T-helper 2 cell treated with Interferon-gamma antibody and Interleukin-4, amounts not matched to agents 100 ng/mL and 5 ng/mL, for 36 hours (primary cell): ENCODE data around the gene RORB. TPM values are rescaled to one million over a fixed set of nuclear protein-coding genes. Genes with fewer than 3 reads are reported as not detected.

Experiments used
- intact Hi-C: fragments of 100-400 bp; cut with micrococcal nuclease; formaldehyde crosslinking; loops from one replicate; pipeline ENCODE4 v1.15.1; 2023
- total RNA-seq: library from RNA; stranded (reverse); gene quantifications from 2 replicates; pipeline ENCODE4 v1.2.3, GENCODE V29; 2022

The RORB gene
- total RNA-seq, 1 donor from 2014 or later: 0.14 TPM

DNA sequence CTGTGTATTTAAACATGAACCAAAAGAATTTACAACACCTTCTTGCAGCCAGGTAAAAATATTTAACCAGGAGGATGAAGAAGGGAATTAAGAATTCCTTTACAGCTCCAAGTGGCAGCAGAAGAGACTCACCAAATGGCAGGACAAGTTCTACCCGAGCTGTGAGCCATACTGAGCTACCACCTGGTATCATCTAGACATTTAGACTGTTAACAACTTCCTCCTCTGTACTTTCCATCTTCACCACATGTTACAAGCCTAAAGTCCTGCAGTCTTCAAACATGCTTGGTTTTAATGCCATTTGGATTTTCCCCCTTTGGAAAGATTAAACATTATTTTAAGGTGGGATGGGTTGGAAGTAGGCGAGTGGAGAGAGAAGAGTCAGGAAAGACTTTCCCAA is 200.4 kb downstream of the RORB start:
- intact Hi-C loops: no loop called here

- intact Hi-C loops: no loop called here
These were observed 214.2 kb downstream of the RORB start for GRCh38 chr9:74711341-74711740.

DNA sequence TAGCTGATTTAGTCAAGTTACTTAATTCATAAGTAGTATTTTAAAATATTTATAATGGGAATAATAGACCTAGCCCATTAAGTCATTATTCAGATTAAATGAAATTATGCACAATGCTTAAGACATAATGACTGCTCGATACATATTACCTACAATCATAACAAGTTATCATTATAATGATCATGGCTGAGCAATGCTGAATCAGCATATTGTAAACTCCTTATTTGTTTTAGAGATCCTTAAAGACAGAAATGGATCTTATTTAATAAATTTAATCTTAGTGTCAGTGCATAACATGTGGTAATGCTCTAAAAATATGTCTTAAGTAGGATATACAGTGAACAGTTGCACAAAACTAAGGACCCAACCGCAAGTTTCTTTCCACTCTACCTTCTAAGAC is 221.6 kb downstream of the RORB start:
- intact Hi-C loops: no loop called here

- intact Hi-C loops: no loop called here
These were observed 222.2 kb downstream of the RORB start for GRCh38 chr9:74719306-74719705.

DNA sequence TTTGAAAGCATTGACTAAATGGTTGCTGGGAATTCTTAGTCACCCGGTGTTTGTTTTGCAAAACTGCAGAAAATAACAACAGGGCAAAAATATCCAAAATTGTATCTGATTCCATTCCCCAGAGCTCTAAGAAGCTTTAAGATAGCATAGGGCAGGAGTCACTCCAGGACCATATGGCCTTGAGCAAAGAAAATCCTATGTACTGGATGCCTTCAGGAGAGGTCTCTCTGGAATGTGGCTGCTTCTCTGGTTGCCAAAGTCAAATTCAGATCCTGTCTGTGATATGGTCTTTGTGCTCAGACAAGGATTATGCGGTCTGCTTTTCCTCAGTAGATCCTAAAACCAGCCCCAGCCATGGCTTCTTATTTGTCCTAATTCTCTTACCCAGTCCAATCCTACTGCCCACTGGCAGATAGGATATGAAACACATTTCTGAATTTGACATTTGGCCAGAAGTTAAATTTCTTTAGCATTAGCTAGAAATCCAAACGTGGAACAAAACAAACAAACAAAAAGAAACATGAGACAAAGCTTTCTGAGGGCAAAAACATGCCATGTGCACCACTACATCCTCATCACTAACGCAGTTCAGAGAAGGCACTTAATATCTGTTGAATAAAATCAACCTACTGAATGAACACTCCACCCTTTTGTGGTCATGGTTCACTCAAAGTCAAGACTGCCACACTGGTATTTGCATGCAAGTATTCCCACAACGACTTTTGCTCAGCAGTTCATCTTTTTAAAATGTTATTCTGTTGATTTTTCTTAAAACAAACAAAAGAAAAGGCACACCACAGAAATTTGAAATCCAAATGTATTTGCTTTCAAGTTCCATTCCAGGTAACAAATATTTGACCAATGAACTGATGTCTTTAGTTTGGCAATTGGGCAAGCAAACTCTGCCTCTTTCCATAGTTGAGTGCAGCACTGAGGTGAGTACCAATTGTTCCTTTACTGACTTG is 224.8 kb downstream of the RORB start:
- intact Hi-C loops: no loop called here

GRCh38 chr9:74724317-74724716 is 227.2 kb downstream of the RORB start:
- intact Hi-C loops: no loop called here

DNA sequence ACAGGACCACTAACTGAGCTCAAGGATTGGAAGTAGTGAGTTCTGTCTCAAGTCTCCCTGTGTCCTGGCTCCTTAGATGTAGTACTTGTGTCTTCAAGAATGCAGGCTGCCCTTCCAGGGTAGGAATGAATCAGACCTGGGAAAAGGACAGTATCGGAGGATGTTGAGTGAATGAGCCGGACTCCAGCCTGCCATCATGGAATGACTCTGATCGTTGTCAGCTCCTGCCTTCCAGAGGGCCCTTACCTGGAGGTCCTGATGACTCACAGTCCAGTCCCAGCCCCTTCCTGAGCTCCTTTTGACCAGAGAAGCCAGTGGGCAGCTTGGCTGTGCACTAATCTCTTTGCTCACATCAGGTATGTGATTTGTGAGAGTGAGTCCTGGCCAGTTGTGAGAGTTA is 229.4 kb downstream of the RORB start:
- intact Hi-C loops: no loop called here

GRCh38 chr9:74728176-74728575 is 231.0 kb downstream of the RORB start:
- intact Hi-C loops: no loop called here

GRCh38 chr9:74729136-74729695 is 232.1 kb downstream of the RORB start:
- intact Hi-C loops: no loop called here

DNA sequence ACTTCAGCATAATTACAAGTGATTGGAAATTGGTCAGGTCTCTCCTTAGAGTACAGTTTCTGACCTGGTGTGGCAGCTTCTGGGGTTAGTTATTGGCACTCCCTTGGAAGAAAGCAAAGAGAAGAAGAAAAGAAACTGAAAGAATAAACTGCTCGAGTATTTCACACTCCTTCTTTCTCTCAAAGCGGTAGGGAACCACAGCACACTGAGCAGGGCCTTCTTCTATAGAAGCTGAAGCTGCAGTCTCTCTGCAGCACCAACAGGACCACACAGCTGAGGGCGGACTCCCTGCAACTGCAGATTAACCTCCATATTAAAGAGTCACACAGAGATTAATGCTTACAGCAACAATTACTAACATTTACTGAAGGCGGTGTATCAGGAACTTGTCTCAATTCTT is 238.6 kb downstream of the RORB start:
- intact Hi-C loops: no loop called here

DNA sequence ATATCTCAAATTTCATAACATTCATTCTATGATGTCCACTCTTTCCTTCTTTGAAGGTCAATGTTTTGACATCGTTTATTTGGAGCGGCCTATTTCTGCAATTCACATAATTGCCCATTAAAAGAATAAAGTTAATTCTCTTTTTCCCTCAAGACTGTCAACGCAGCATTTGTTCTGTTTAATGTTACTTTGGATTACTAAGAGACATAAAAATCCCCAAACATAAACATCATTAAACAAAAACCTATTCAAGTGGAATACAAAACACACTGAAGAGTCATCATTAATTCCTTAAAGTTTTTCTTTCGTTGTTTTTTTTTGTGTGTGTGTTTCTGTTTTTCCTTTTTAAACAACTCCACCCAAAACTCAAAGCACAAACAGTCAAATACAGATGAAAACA is 239.5 kb downstream of the RORB start:
- intact Hi-C loops: no loop called here

- intact Hi-C loops: loop anchor here (10.0 kb wide), 2 partner anchors 167 to 1537 kb away; no protein-coding TSS in a partner anchor
These were observed 245.2 kb downstream of the RORB start for GRCh38 chr9:74742191-74742790.
